SK-N-SH (cell line): ENCODE measurements around the gene GLI2.

Experiments used
- ELF1 ChIP-seq: IDR thresholded peaks from 2 replicates; pipeline ENCODE4 v1.4.0; 2012
- NFIC ChIP-seq: IDR thresholded peaks from 2 replicates; pipeline ENCODE4 v1.4.0; 2012; ENCODE audit warnings: borderline replicate concordance
- POLR2AphosphoS5 ChIP-seq: IDR thresholded peaks from 2 replicates; pipeline ENCODE4 v1.6.1; 2012; ENCODE audit warnings: low read depth, low read length
- RCOR1 ChIP-seq: fragments of 150-350 bp; IDR thresholded peaks from 2 replicates; pipeline ENCODE4 v1.6.1; 2017; ENCODE audit warnings: antibody characterized with exemption, low read length
- YY1 ChIP-seq: IDR thresholded peaks from 2 replicates; pipeline ENCODE4 v1.4.0; 2012; ENCODE audit warnings: low read depth, mild to moderate bottlenecking
- TF ChIP-seq, protein P1 (sequence below): IDR thresholded peaks from 2 replicates; pipeline ENCODE4; 2012
- TF ChIP-seq, protein P2 (sequence below): fragments of 200-600 bp; sonication (generic); IDR thresholded peaks from 2 replicates; pipeline ENCODE4 v1.6.1; 2017; ENCODE audit warnings: antibody characterized with exemption, mild to moderate bottlenecking, moderate library complexity
- TF ChIP-seq, protein P3 (sequence below): IDR thresholded peaks from 2 replicates; pipeline ENCODE4 v1.4.0; 2012; ENCODE audit warnings: low read depth, borderline replicate concordance

DNA sequence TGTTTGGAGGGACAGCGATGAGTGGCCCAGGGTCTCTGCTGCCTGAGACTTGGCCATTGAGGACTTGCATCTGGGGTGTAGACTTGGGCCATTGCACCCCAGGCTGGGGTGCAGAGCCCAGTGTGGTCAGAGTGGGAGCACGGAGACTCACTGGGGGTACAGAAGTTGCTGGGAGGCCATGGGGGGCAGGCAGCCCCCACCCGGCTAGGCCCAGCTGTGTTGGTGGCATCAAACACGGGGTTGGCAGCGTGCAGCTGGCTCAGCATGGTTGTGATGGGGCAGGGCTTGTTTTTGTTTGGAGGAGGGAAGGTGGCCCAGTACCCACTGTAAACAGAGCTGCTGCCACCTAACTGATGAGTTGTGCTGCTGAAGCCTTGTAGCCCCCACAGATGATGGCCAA is 42.1 kb downstream of the GLI2 start:
- TF ChIP-seq, protein P1, sequence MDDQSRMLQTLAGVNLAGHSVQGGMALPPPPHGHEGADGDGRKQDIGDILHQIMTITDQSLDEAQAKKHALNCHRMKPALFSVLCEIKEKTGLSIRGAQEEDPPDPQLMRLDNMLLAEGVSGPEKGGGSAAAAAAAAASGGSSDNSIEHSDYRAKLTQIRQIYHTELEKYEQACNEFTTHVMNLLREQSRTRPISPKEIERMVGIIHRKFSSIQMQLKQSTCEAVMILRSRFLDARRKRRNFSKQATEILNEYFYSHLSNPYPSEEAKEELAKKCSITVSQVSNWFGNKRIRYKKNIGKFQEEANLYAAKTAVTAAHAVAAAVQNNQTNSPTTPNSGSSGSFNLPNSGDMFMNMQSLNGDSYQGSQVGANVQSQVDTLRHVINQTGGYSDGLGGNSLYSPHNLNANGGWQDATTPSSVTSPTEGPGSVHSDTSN: no peak
- TF ChIP-seq, protein P2, sequence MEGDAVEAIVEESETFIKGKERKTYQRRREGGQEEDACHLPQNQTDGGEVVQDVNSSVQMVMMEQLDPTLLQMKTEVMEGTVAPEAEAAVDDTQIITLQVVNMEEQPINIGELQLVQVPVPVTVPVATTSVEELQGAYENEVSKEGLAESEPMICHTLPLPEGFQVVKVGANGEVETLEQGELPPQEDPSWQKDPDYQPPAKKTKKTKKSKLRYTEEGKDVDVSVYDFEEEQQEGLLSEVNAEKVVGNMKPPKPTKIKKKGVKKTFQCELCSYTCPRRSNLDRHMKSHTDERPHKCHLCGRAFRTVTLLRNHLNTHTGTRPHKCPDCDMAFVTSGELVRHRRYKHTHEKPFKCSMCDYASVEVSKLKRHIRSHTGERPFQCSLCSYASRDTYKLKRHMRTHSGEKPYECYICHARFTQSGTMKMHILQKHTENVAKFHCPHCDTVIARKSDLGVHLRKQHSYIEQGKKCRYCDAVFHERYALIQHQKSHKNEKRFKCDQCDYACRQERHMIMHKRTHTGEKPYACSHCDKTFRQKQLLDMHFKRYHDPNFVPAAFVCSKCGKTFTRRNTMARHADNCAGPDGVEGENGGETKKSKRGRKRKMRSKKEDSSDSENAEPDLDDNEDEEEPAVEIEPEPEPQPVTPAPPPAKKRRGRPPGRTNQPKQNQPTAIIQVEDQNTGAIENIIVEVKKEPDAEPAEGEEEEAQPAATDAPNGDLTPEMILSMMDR: no peak
- no peak for TF ChIP-seq POLR2AphosphoS5
- TF ChIP-seq, protein P3, sequence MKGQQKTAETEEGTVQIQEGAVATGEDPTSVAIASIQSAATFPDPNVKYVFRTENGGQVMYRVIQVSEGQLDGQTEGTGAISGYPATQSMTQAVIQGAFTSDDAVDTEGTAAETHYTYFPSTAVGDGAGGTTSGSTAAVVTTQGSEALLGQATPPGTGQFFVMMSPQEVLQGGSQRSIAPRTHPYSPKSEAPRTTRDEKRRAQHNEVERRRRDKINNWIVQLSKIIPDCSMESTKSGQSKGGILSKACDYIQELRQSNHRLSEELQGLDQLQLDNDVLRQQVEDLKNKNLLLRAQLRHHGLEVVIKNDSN: no peak
- TF ChIP-seq YY1: no peak
- no peak for TF ChIP-seq RCOR1
- no peak for TF ChIP-seq ELF1
- no peak for TF ChIP-seq NFIC
